ENCODE results near the gene RNF149.

RNF149 gene

DNA sequence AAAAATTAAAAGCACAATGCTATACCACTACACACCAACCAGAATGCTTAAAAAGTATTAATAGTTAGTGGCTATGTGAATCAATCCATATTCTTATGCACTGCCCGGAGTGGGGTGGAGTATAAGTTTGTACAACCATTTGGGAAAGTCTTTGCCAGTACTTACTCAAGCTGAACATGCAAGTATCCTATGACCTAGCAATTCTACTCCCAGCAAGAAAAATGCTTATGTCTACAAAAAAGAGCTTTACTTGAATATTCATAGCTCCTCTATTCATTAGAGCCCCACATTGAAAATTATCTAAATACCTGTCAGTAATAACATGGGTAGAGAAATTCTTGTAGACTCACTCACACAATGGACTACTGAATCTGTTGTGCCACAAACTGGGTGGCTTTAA lies 77.3 kb downstream of the RNF149 start:
- no peak for DNase-seq (ENCODE audit: low spot score)

GRCh38 chr2:101230541-101231001 lies 77.9 kb downstream of the RNF149 start:
- peak; percentile 47 for DNase-seq (ENCODE audit: low spot score)

Data from AG08395 (cell line).